Activated CD4-positive, alpha-beta T cell treated with anti-CD3 and anti-CD28 coated beads, Interleukin-2, amount 50 U/mL, for 16 hours (primary cell): ENCODE data around the gene CCDC102A.
"Not testable (repeated sequence)": the region's sequence is repeated elsewhere in the genome, so short reads cannot be mapped to it uniquely, and the experiment has no call there.

ENCODE experiments used
- DNase-seq: peaks from one replicate; pipeline ENCODE4 v3.0.0-alpha.2; 2020

The CCDC102A gene

GRCh38 chr16:57564571-57565270 lies 28.4 kb upstream of the CCDC102A start:
- no peak for DNase-seq

GRCh38 chr16:57563761-57564160 lies 27.4 kb upstream of the CCDC102A start:
- no peak for DNase-seq

GRCh38 chr16:57563487-57563750 lies 27.0 kb upstream of the CCDC102A start:
- DNase-seq = no peak

GRCh38 chr16:57562669-57563486 lies 26.5 kb upstream of the CCDC102A start:
- no peak for DNase-seq

- no peak for DNase-seq
Observed at GRCh38 chr16:57562066-57562465, 25.7 kb upstream of the CCDC102A start.

- DNase-seq = no peak
Observed at GRCh38 chr16:57559072-57559790, 22.9 kb upstream of the CCDC102A start.

- DNase-seq = no peak
Observed at GRCh38 chr16:57556941-57557541, 20.7 kb upstream of the CCDC102A start.

- DNase-seq = no peak
Observed at GRCh38 chr16:57555831-57556230, 19.5 kb upstream of the CCDC102A start.

GRCh38 chr16:57551057-57551456 lies 14.7 kb upstream of the CCDC102A start:
- DNase-seq = no peak

GRCh38 chr16:57549730-57550129 lies 13.4 kb upstream of the CCDC102A start:
- no peak for DNase-seq

- DNase-seq = no peak
Observed at GRCh38 chr16:57548408-57548807, 12.0 kb upstream of the CCDC102A start.

- not testable (repeated sequence) for DNase-seq
Observed at GRCh38 chr16:57547524-57547923, 11.2 kb upstream of the CCDC102A start.

- DNase-seq = peak; percentile 61
Observed at GRCh38 chr16:57544124-57544653, 7.8 kb upstream of the CCDC102A start.

- DNase-seq = no peak
Observed at GRCh38 chr16:57541754-57542435, 5.5 kb upstream of the CCDC102A start.

GRCh38 chr16:57540906-57541753 lies 4.8 kb upstream of the CCDC102A start:
- no peak for DNase-seq

- DNase-seq = no peak
Observed at GRCh38 chr16:57540387-57540786, 4.0 kb upstream of the CCDC102A start.

GRCh38 chr16:57539072-57539796 lies 2.9 kb upstream of the CCDC102A start:
- peak; percentile 88 for DNase-seq

GRCh38 chr16:57538235-57538721 lies 1.9 kb upstream of the CCDC102A start:
- peak; percentile 90 for DNase-seq

- peak; percentile 68 for DNase-seq
Observed at GRCh38 chr16:57537581-57538234, 1.3 kb upstream of the CCDC102A start.

GRCh38 chr16:57537194-57537505 lies 779 bp upstream of the CCDC102A start:
- DNase-seq = peak; percentile 69
